SK-N-MC (cell line): ENCODE data around the gene ADAP1.

Source experiments
- DNase-seq: peaks from one replicate; pipeline ENCODE4 v3.0.0-alpha.2; 2011; ENCODE audit warnings: low read depth, low spot score
- H3K27ac ChIP-seq: fragments of 200-600 bp; sonication (generic); 2 replicates; pipeline ENCODE4 v1.5.1; 2016; ENCODE audit warnings: mixed run types
- H3K36me3 ChIP-seq: fragments of 200-600 bp; sonication (generic); 2 replicates; pipeline ENCODE4 v1.6.1; 2017; ENCODE audit warnings: antibody characterized with exemption, low read length, mixed read lengths; ENCODE audit not compliant: insufficient read depth
- H3K4me3 ChIP-seq: fragments of 200-600 bp; sonication (generic); 2 replicates; pipeline ENCODE4 v1.5.1; 2016
- H3K9ac ChIP-seq: fragments of 200-600 bp; sonication (generic); 2 replicates; pipeline ENCODE4 v1.8.0; 2017; ENCODE audit warnings: mixed run types, mixed read lengths; ENCODE audit not compliant: insufficient read length
- H3K9me3 ChIP-seq: fragments of 200-600 bp; sonication (generic); 2 replicates; pipeline ENCODE4 v1.6.1; 2017; ENCODE audit warnings: low read depth, mild to moderate bottlenecking, antibody characterized with exemption, low read length, moderate library complexity, mixed read lengths
- EZH2 ChIP-seq: fragments of 200-600 bp; sonication (generic); IDR thresholded peaks from one replicate; pipeline ENCODE4 v1.6.1; 2017; ENCODE audit warnings: antibody characterized with exemption
- FOXP2 ChIP-seq: optimal IDR thresholded peaks from 2 replicates; pipeline ENCODE3; 2011; ENCODE audit warnings: mild to moderate bottlenecking, moderate library complexity; ENCODE audit not compliant: insufficient read depth; ENCODE audit errors: extremely low read length, control extremely low read depth
- POLR2AphosphoS5 ChIP-seq: IDR thresholded peaks from 2 replicates; pipeline ENCODE4 v1.6.1; 2012; ENCODE audit warnings: mild to moderate bottlenecking, low read depth, low read length, borderline replicate concordance

ADAP1 gene

GRCh38 chr7:895451-896052, 58.9 kb downstream of the ADAP1 start:
- Histone ChIP-seq H3K4me3 (no peak overlapping the region), H3K9ac (no peak overlapping the region), H3K9me3 (no peaks in the 10 kb centered on the region), H3K27ac (no peak overlapping the region), H3K36me3 (peaks cover 17% of the 10 kb centered on the region; the same call in 1 of the 2 replicates)
- no peak for TF ChIP-seq EZH2
- no peak for TF ChIP-seq POLR2AphosphoS5
- no peak for TF ChIP-seq FOXP2
- no peak for DNase-seq

- Histone ChIP-seq H3K9me3 (no peaks in the 10 kb centered on the region), H3K36me3 (peaks cover 17% of the 10 kb centered on the region; the same call in 1 of the 2 replicates), H3K4me3 (no peak overlapping the region), H3K9ac (no peak overlapping the region), H3K27ac (no peak overlapping the region)
- no peak for DNase-seq
- TF ChIP-seq FOXP2 = no peak
- no peak for TF ChIP-seq POLR2AphosphoS5
- no peak for TF ChIP-seq EZH2
Observed at GRCh38 chr7:894927-895450, 59.5 kb downstream of the ADAP1 start.

- Histone ChIP-seq H3K4me3 (no peak overlapping the region), H3K9ac (no peak overlapping the region), H3K36me3 (peaks cover 17% of the 10 kb centered on the region; the same call in 1 of the 2 replicates), H3K27ac (no peak overlapping the region), H3K9me3 (no peaks in the 10 kb centered on the region)
- no peak for DNase-seq
- TF ChIP-seq FOXP2 = no peak
- no peak for TF ChIP-seq POLR2AphosphoS5
- no peak for TF ChIP-seq EZH2
Observed at GRCh38 chr7:894164-894867, 60.2 kb downstream of the ADAP1 start.

- Histone ChIP-seq H3K36me3 (peaks cover 17% of the 10 kb centered on the region; the same call in 1 of the 2 replicates), H3K9me3 (no peaks in the 10 kb centered on the region), H3K4me3 (no peak overlapping the region), H3K9ac (no peak overlapping the region), H3K27ac (no peak overlapping the region)
- no peak for DNase-seq
- TF ChIP-seq POLR2AphosphoS5 = no peak
- TF ChIP-seq EZH2 = no peak
- TF ChIP-seq FOXP2 = no peak
Observed at GRCh38 chr7:893686-894085, 60.8 kb downstream of the ADAP1 start.

GRCh38 chr7:892648-893593, 61.6 kb downstream of the ADAP1 start:
- no peak for TF ChIP-seq FOXP2
- TF ChIP-seq POLR2AphosphoS5 = no peak
- TF ChIP-seq EZH2 = no peak
- no peak for DNase-seq
- Histone ChIP-seq H3K9me3 (no peaks in the 10 kb centered on the region), H3K27ac (no peak overlapping the region), H3K9ac (no peak overlapping the region), H3K4me3 (no peak overlapping the region), H3K36me3 (peaks cover 17% of the 10 kb centered on the region; the same call in 1 of the 2 replicates)

- no peak for TF ChIP-seq POLR2AphosphoS5
- no peak for TF ChIP-seq FOXP2
- no peak for TF ChIP-seq EZH2
- no peak overlapping the region for H3K4me3 ChIP-seq
Observed at GRCh38 chr7:891805-892204, 62.7 kb downstream of the ADAP1 start.

GRCh38 chr7:891291-891690, 63.2 kb downstream of the ADAP1 start:
- no peak for DNase-seq
- Histone ChIP-seq H3K4me3 (no peak overlapping the region), H3K36me3 (peaks cover 13% of the 10 kb centered on the region; the same call in 1 of the 2 replicates), H3K9ac (no peak overlapping the region), H3K9me3 (no peaks in the 10 kb centered on the region), H3K27ac (no peak overlapping the region)
- TF ChIP-seq POLR2AphosphoS5 (no peak), EZH2 (no peak), FOXP2 (no peak)

More at GRCh38 chr7:891805-892204, 62.7 kb downstream of the ADAP1 start:
- no peak overlapping the region for H3K9ac ChIP-seq
- peaks cover 15% of the 10 kb centered on the region; the same call in 1 of the 2 replicates for H3K36me3 ChIP-seq
- DNase-seq = no peak
- no peaks in the 10 kb centered on the region for H3K9me3 ChIP-seq
- H3K27ac ChIP-seq = no peak overlapping the region
